GM18517 (cell line): ENCODE data around the gene HSD17B2.
"Not testable (repeated sequence)": the region's sequence is repeated elsewhere in the genome, so short reads cannot be mapped to it uniquely, and the experiment has no call there.

Experiments
- ATAC-seq: cut with Tn5 transposase; IDR thresholded peaks from one replicate; pipeline ENCODE4 v1.9.1; 2021; ENCODE audit warnings: mild to moderate bottlenecking, moderate library complexity; ENCODE audit not compliant: unreplicated experiment

Gene HSD17B2

GRCh38 chr16:82034981-82035612 is at the start of gene HSD17B2:
Gene HSD17B2, plus strand, starts transcription at chr16:82035253. Its CDS starts 172 bp downstream, at chr16:82035425.
- no peak for ATAC-seq

GRCh38 chr16:81987121-81987520 is 47.9 kb upstream of the HSD17B2 start:
- no peak for ATAC-seq

GRCh38 chr16:81987706-81988105 is 47.3 kb upstream of the HSD17B2 start:
- ATAC-seq = no peak

- ATAC-seq = no peak
These were observed 42.2 kb upstream of the HSD17B2 start for GRCh38 chr16:81992859-81993258.

GRCh38 chr16:81994485-81994884 is 40.6 kb upstream of the HSD17B2 start:
- ATAC-seq = no peak

DNA sequence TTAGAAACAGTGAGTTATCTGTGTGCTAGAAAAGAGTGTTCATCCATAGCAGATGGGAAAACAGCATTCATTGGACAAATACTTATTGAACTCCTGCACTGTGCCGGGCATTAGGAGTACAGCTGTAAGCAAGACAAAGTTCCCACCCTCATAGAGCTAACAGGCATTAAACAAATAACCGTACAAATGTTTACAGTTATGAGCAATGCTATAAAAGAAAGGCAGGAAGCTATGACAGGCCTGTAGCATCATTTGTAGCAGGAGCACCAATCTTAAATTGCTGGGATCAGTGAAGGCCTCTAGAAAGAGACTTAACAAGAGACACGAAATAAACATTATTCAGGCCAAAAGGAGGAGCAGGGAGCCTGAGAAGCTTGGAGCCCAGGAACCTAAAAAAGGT is 39.4 kb upstream of the HSD17B2 start:
- ATAC-seq = no peak

GRCh38 chr16:81996664-81997509 is 38.2 kb upstream of the HSD17B2 start:
- no peak for ATAC-seq

- ATAC-seq = no peak
These were observed 37.3 kb upstream of the HSD17B2 start for GRCh38 chr16:81997738-81998137.

DNA sequence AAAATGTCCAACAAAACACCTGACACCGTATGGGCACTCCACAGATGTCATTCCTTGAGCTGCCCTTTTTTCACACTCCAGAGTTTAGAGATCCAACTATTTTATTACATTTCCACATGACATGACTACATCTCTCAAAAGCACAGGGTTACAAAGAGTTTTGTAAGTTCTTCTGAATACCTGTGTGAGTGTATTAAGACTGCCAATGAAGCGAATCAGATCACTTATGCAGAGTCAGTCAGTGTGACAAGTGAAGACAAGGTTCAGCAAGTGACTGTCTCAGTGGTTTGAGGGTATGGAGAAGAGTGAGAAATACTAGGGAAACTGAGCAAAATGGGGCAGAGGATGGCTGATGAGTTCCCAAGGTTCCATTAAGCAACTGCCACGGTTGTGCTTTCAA is 32.2 kb upstream of the HSD17B2 start:
- no peak for ATAC-seq

DNA sequence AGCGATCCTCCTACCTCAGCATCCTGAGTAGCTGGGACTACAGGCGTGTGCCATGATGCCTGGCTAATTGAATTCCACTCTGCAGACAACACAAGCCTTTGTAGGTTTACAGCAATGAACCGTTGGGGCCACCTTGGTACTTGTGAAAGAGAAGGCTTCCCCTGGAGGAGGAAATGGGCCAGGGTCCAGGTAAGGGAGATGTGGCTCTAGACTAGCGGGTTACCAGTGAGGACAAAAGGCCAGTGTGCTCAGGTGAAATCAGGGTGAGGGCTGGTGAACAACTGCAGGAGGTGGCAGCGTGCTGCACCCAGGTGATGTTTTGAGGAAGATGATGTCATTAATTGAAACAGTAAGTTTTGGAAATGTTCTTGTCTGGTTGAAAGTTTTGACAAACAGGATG is 30.5 kb upstream of the HSD17B2 start:
- no peak for ATAC-seq

DNA sequence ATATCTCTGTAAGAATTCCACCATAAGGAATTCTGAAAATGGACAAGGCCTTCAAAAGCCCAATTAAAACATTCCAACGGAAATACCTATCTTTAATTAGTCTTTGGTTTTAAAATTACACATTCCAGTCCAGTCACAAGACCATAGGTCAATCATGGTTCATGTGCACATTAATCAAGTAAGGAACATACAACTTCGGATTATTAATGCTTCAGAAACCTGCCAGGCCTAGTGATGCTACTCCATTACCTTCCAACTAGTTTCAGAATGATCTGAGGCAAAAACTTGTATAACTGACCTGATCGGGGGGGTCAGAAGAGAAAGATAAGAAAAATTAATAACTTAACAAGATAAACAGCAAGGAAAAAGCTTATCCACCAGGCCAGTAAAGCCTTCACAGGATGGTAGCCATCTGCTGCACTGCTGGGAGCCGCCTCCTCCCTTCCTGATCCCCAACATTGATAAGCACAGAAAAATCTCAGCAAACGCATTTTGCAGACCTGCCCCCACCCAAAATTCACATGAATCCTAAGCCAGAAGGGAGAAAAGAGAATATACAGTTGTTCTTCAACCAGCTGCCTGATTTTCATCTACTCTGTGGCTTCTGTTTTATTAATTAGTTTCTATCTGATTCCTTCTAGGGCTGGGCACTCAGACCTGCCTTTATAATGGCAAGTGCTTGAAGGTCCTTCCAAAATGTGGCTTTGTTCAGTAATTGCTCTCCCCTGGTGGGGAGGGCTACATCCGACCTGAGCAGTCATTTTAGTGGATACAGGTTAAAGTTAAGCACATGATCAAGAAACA is 29.8 kb upstream of the HSD17B2 start:
- ATAC-seq = no peak

DNA sequence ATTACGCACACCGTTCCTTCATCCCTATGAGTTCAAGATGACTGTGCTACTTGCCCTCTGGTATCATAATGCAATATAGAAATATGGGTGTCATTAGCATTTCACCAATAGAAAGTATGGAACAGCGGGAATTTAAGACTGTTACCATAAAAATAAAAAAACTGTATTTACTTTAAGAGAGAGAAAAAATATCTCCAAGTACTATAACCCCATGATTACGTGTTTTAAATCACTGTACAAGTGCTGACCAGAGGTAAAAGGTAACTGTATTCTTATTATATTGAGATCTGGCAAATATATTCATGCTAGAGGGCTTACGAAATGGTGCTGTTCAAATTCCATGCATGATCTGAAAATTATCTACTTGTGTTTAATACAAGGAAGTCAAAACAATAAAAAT is 29.0 kb upstream of the HSD17B2 start:
- ATAC-seq = no peak

DNA sequence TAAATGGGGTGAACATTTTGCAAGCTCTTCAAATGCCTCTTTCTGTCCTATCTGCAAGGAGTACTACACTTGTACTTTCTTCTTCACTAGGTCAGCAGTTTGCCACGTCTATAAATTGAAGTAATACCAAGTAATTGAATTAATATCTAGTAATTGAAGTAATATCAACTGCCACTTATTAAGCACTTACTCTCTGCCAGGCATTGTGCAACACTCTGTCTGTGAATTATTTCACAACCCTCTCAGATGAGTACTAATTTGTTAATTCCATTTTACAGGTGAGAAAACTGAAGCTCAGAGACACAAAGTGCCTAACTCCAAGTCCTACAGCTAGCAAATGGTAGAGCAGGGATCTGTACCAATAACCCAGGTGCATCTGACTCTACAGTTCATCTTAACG is 27.9 kb upstream of the HSD17B2 start:
- ATAC-seq = no peak

- no peak for ATAC-seq
These were observed 26.0 kb upstream of the HSD17B2 start for GRCh38 chr16:82008957-82009592.

DNA sequence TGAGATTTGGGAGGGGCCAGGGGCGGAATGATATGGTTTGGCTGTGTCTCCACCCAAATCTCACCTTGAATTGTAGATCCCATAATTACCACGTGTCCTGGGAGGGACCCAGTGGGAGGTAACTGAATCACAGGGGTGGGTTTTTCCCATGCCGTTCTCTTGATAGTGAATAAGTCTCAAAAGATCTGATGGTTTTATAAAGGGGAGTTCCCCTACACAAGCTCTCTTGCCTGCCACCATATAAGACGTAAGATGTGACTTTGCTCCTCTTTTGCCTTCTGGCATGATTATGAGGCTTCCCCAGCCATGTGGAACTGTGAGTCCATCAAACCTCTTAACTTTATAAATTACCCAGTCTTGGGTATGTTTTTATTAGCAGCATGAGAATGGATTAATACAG is 25.3 kb upstream of the HSD17B2 start:
- not testable (repeated sequence) for ATAC-seq

- no peak for ATAC-seq
These were observed 24.4 kb upstream of the HSD17B2 start for GRCh38 chr16:82010649-82011048.

DNA sequence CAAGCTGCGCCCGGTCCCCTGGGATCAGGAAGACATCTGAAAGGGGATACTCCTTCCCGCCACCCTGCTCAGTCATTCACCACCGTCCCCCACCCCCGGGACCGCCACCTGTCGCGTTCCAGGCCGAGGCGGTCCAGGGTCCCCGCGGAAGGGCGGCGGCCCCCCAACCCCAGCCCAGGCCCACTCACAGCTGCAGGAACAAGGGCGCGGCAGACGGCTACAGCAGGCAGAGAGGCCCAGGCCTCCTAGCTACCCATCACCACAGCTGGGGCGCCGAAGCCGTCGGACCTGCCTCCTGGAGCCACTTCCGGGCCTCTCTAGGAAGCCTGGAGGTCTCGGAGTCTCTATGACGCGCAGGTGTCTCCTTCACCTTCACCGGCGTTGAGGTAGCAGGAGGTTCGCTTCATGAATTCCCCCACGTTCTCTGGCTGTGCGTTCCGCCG is 23.8 kb upstream of the HSD17B2 start, which contains the start of gene SDR42E1:
TSS of gene SDR42E1 (minus strand) at position 272 of the 443 bp plus-strand sequence. CDS start 10,612 bp downstream, outside the sequence.
- ATAC-seq = peak; percentile 85

- ATAC-seq = no peak
These were observed 21.9 kb upstream of the HSD17B2 start for GRCh38 chr16:82013139-82013538.

DNA sequence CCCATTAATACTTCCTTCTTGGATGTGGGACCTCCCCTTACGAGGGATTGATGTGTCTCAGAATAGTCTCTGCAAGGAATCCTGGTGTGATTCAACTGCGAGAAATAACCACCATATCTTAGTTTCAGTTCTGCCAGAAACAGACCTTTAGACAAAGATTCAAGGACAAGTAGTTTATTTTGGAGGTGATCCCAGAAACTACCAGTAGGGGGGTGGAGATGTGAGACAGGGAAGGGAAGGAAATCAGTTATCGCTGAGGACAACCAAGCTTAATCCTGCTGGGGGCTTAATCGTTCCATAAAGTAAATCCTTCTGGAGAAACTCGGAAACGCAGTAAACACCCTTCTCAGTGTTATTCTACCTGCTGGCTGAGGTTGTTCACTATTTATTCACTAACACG is 18.8 kb upstream of the HSD17B2 start:
- no peak for ATAC-seq

DNA sequence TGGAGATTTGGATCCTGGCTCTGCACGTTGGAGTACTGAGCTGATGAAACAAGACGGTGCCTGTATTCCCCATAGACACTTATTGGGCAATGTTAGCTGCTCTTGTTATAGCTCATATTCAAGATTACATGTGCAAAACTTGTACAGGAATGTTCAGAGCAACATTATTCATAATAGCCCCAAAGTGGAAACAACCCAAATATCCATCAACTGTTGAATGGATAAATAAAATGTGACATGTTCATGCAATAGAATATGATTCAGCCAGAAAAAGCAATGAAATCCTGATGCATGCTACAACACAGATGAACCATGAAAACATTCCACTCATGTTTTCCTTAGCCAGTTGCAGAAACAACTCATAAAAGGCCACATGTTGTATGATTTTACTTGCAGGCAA is 18.1 kb upstream of the HSD17B2 start:
- no peak for ATAC-seq
